ENCODE results near the gene YWHAB. TPM values are rescaled to one million over a fixed set of nuclear protein-coding genes. Genes with fewer than 3 reads are reported as not detected.

The YWHAB gene
- total RNA-seq, 2 experiments from 2014 or later: 163 to 167 TPM

DNA sequence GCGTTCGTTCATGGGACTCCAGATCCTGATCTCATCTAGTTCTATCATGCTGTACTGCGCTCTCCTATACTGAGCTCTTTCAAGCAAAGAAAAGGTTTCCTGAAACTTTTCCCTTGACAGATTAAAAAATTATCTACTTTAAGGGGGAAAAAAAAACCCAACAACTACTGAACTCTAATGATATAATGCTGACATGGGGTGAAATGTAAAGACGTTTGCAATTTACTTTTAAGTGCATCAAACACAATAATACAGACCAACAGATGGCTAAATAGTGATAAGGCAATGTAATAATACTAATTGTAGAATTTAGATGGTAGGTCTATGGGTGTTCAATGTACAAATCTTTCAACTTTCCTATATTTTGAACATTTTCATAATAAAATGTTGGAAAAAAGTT is 58.3 kb downstream of the YWHAB start:
- Histone ChIP-seq H3K27ac (ENCODE audit: low read depth in 1 of 2, low read length in 2 of 2) (no peak overlapping the region), H3K4me3 (ENCODE audit: low read length) (no peak overlapping the region), H3K27me3 (ENCODE audit: control insufficient read depth in 1 of 2, insufficient read depth in 2 of 2, low read length in 2 of 2) (no peaks in the 10 kb centered on the region), H3K4me1 (ENCODE audit: insufficient read depth, low read length) (no peaks in the 10 kb centered on the region), H3K36me3 (ENCODE audit: insufficient read depth, low read length) (peaks cover 83% of the 10 kb centered on the region), H3K9me3 (ENCODE audit: control insufficient read depth in 1 of 2, insufficient read depth in 1 of 2, low read length in 2 of 2) (no peaks in the 10 kb centered on the region)
- H3K4me3 Mint-ChIP-seq: no peak overlapping the region
- intact Hi-C loops (cut with DNase I, micrococcal nuclease): no loop called here
- peaks cover 92% of the 10 kb centered on the region for H3K36me3 Mint-ChIP-seq (ENCODE audit: low read depth)
- no peaks in the 10 kb centered on the region for H3K4me1 Mint-ChIP-seq (ENCODE audit: low read depth)
- no peak for DNase-seq
- ATAC-seq (ENCODE audit: poor library complexity): no peak
- H3K27ac Mint-ChIP-seq: no peak overlapping the region
- TF ChIP-seq, protein P1, sequence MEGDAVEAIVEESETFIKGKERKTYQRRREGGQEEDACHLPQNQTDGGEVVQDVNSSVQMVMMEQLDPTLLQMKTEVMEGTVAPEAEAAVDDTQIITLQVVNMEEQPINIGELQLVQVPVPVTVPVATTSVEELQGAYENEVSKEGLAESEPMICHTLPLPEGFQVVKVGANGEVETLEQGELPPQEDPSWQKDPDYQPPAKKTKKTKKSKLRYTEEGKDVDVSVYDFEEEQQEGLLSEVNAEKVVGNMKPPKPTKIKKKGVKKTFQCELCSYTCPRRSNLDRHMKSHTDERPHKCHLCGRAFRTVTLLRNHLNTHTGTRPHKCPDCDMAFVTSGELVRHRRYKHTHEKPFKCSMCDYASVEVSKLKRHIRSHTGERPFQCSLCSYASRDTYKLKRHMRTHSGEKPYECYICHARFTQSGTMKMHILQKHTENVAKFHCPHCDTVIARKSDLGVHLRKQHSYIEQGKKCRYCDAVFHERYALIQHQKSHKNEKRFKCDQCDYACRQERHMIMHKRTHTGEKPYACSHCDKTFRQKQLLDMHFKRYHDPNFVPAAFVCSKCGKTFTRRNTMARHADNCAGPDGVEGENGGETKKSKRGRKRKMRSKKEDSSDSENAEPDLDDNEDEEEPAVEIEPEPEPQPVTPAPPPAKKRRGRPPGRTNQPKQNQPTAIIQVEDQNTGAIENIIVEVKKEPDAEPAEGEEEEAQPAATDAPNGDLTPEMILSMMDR (IDR thresholded peaks at IDR 0.05): no peak
- CTCF ChIA-PET: no interaction called here
- no peaks in the 10 kb centered on the region for H3K27me3 Mint-ChIP-seq
- no peaks in the 10 kb centered on the region for H3K9me3 Mint-ChIP-seq
- POLR2A ChIA-PET: interaction anchor here (0.7 kb wide), 1 partner anchor 11 kb away, joined by 3 read pairs; no protein-coding TSS in a partner anchor

DNA sequence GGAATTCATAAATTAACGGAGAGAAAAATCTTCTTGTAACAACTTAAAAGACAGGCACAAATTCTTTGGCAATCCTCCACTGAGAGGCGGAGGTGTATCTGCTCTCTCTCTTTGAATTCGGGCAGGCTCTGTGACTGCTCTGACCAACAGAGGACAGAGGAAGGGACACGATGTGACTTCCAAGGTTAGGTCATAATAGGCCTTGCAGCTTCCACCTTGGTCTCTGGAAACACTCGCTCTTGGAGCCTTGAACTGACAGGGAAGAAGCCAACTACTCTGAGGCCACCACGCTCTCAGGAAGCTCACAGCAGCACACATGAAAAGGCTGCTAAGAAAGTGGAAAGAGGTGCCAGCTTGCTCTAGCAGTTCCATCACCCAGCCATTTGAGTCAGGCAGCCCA is 59.8 kb downstream of the YWHAB start:
- Mint-ChIP-seq H3K27me3 (no peaks in the 10 kb centered on the region), H3K4me1 (ENCODE audit: low read depth) (no peaks in the 10 kb centered on the region), H3K36me3 (ENCODE audit: low read depth) (peaks cover 94% of the 10 kb centered on the region), H3K4me3 (no peak overlapping the region), H3K27ac (no peak overlapping the region), H3K9me3 (no peaks in the 10 kb centered on the region)
- intact Hi-C loops (cut with DNase I, micrococcal nuclease): no loop called here
- ATAC-seq (ENCODE audit: poor library complexity) (no peak), DNase-seq (no peak)
- Histone ChIP-seq H3K4me1 (ENCODE audit: insufficient read depth, low read length) (no peaks in the 10 kb centered on the region), H3K27ac (ENCODE audit: low read depth in 1 of 2, low read length in 2 of 2) (no peak overlapping the region), H3K36me3 (ENCODE audit: insufficient read depth, low read length) (peaks cover 92% of the 10 kb centered on the region), H3K4me3 (ENCODE audit: low read length) (no peak overlapping the region), H3K9me3 (ENCODE audit: control insufficient read depth in 1 of 2, insufficient read depth in 1 of 2, low read length in 2 of 2) (no peaks in the 10 kb centered on the region), H3K27me3 (ENCODE audit: control insufficient read depth in 1 of 2, insufficient read depth in 2 of 2, low read length in 2 of 2) (no peaks in the 10 kb centered on the region)
- POLR2A ChIA-PET: no interaction called here
- CTCF ChIA-PET: no interaction called here
- TF ChIP-seq, protein P1 (IDR thresholded peaks at IDR 0.05): no peak

DNA sequence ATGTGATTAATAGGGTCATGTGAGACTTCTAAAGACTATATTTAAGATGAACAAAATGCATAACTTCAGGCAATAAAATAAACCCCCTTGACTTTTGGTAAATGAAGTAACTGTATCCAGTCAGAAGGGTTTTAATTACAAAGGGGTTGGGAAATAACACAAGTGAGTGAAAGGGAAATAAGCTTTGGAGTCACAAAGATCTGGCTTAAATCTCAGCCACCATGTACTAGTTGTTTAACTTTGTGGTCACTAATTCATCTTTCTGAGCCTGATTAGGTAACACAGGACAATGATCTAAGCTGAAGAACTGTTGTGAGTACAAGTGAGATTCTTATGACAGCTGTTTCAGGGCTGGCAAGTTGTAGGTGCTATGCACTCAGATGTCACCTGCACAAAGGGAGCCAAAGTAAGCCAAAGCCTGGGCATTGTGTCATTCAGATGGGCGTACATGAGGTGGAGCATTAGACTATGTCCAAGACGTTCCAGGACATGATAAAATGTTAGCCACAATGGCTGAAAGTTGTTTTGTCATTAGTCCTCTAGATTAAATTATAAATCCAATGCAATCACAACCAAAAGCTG is 60.9 kb downstream of the YWHAB start:
- H3K27me3 Mint-ChIP-seq: no peaks in the 10 kb centered on the region
- intact Hi-C loops (cut with DNase I, micrococcal nuclease): no loop called here
- no peak overlapping the region for H3K4me3 Mint-ChIP-seq
- Histone ChIP-seq H3K4me3 (ENCODE audit: low read length) (no peak overlapping the region), H3K27ac (ENCODE audit: low read depth in 1 of 2, low read length in 2 of 2) (no peak overlapping the region), H3K27me3 (ENCODE audit: control insufficient read depth in 1 of 2, insufficient read depth in 2 of 2, low read length in 2 of 2) (no peaks in the 10 kb centered on the region), H3K9me3 (ENCODE audit: control insufficient read depth in 1 of 2, insufficient read depth in 1 of 2, low read length in 2 of 2) (no peaks in the 10 kb centered on the region), H3K36me3 (ENCODE audit: insufficient read depth, low read length) (peaks cover 94% of the 10 kb centered on the region), H3K4me1 (ENCODE audit: insufficient read depth, low read length) (no peaks in the 10 kb centered on the region)
- H3K9me3 Mint-ChIP-seq: no peaks in the 10 kb centered on the region
- peaks cover 97% of the 10 kb centered on the region for H3K36me3 Mint-ChIP-seq (ENCODE audit: low read depth)
- CTCF ChIA-PET: no interaction called here
- no peak for DNase-seq
- TF ChIP-seq, protein P1 (IDR thresholded peaks at IDR 0.05): no peak
- H3K27ac Mint-ChIP-seq: no peak overlapping the region
- POLR2A ChIA-PET: interaction anchor here (0.9 kb wide), 1 partner anchor 14 kb away, joined by 3 read pairs; the partner anchor contains the start of gene TOMM34
- ATAC-seq (ENCODE audit: poor library complexity): no peak
- H3K4me1 Mint-ChIP-seq (ENCODE audit: low read depth): no peaks in the 10 kb centered on the region

All from CD4-positive, alpha-beta T cell (primary cell).